PFSK-1 (cell line): ENCODE results near the gene TSEN2.

ENCODE experiments used
- FOXP2 ChIP-seq: optimal IDR thresholded peaks from 2 replicates; pipeline ENCODE3; 2011; ENCODE audit warnings: borderline replicate concordance, control low read depth, inconsistent platforms; ENCODE audit not compliant: insufficient read depth; ENCODE audit errors: extremely low read length, extremely low read depth
- POLR2AphosphoS5 ChIP-seq: IDR thresholded peaks from 2 replicates; pipeline ENCODE4 v1.6.1; 2012; ENCODE audit warnings: low read depth, mild to moderate bottlenecking, control low read depth, low read length, moderate library complexity
- TAF1 ChIP-seq: IDR thresholded peaks from 2 replicates; pipeline ENCODE4 v1.6.1; 2012; ENCODE audit warnings: low read length, control low read depth, borderline replicate concordance; ENCODE audit not compliant: insufficient read depth
- TF ChIP-seq, protein P1 (sequence below), 2 experiments: IDR thresholded peaks; 2 replicates each; pipeline versions ENCODE4 v1.6.1 to v1.8.0; 2011 to 2012; ENCODE audit warnings: low read depth in 2 of 2, low read length in 2 of 2, control low read depth in 1 of 2, inconsistent platforms in 1 of 2, mild to moderate bottlenecking in 1 of 2, moderate library complexity in 1 of 2; ENCODE audit not compliant: insufficient read depth in 1 of 2

DNA sequence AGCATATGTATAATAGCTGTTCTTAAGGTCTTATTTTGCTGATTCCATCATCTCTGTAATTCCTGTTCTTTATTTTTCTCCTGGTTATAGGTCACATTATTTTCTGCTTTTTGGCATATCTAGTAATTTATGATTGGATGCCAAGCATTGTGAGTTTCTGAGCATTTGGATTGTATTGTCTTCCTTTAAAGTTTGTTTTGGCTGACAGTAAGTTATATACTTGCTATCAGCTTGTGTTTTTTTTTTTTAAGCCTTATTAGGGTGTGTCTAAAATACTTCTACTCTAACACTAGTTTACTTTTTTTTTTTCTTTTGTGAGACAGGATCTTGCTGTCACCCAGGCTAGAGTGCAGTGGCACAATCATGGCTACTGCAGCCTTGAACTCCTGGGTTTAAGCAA lies 82.7 kb downstream of the TSEN2 start:
- no peak for TF ChIP-seq POLR2AphosphoS5
- TF ChIP-seq TAF1 = no peak
- TF ChIP-seq, protein P1, sequence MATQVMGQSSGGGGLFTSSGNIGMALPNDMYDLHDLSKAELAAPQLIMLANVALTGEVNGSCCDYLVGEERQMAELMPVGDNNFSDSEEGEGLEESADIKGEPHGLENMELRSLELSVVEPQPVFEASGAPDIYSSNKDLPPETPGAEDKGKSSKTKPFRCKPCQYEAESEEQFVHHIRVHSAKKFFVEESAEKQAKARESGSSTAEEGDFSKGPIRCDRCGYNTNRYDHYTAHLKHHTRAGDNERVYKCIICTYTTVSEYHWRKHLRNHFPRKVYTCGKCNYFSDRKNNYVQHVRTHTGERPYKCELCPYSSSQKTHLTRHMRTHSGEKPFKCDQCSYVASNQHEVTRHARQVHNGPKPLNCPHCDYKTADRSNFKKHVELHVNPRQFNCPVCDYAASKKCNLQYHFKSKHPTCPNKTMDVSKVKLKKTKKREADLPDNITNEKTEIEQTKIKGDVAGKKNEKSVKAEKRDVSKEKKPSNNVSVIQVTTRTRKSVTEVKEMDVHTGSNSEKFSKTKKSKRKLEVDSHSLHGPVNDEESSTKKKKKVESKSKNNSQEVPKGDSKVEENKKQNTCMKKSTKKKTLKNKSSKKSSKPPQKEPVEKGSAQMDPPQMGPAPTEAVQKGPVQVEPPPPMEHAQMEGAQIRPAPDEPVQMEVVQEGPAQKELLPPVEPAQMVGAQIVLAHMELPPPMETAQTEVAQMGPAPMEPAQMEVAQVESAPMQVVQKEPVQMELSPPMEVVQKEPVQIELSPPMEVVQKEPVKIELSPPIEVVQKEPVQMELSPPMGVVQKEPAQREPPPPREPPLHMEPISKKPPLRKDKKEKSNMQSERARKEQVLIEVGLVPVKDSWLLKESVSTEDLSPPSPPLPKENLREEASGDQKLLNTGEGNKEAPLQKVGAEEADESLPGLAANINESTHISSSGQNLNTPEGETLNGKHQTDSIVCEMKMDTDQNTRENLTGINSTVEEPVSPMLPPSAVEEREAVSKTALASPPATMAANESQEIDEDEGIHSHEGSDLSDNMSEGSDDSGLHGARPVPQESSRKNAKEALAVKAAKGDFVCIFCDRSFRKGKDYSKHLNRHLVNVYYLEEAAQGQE (IDR thresholded peaks at IDR 0.05; ENCODE audit: insufficient read depth in 1 of 2, low read depth in 2 of 2, low read length in 2 of 2) = no peak
- no peak for TF ChIP-seq FOXP2
